ENCODE results near the gene GTF2F2. TPM values are rescaled to one million over a fixed set of nuclear protein-coding genes. Genes with fewer than 3 reads are reported as not detected.

Gene GTF2F2
- total RNA-seq, 1 experiment from 2014 or later, result 28.0 TPM

- DNase-seq, result peak in 1 of 2 experiments; percentile 70
- Histone ChIP-seq H3K27me3 (no peaks in the 10 kb centered on the region), H3K4me3 (no peak overlapping the region), H3K27ac (peak overlapping the region; percentile 21), H3K4me1 (peaks cover 4% of the 10 kb centered on the region), H3K9me3 (replicated peaks) (no peaks in the 10 kb centered on the region), H3K36me3 (peaks cover 5% of the 10 kb centered on the region; the same call in 1 of the 2 replicates)
Observed at GRCh38 chr13:45142440-45143345, 22.4 kb downstream of the GTF2F2 start.

GRCh38 chr13:45143346-45143751, 23.0 kb downstream of the GTF2F2 start:
- Histone ChIP-seq H3K4me3 (no peak overlapping the region), H3K27ac (peak overlapping the region; percentile 21), H3K9me3 (replicated peaks) (no peaks in the 10 kb centered on the region), H3K36me3 (peaks cover under 1% of the 10 kb centered on the region; the same call in 1 of the 2 replicates), H3K27me3 (no peaks in the 10 kb centered on the region), H3K4me1 (peaks cover 4% of the 10 kb centered on the region)
- peak in 1 of 2 experiments; percentile 6 for DNase-seq

GRCh38 chr13:45149964-45150363, 29.7 kb downstream of the GTF2F2 start:
- Histone ChIP-seq H3K27ac (no peak overlapping the region), H3K4me1 (no peaks in the 10 kb centered on the region), H3K4me3 (no peak overlapping the region), H3K36me3 (peaks cover 8% of the 10 kb centered on the region; the same call in 1 of the 2 replicates), H3K9me3 (replicated peaks) (no peaks in the 10 kb centered on the region), H3K27me3 (no peaks in the 10 kb centered on the region)
- DNase-seq, result no peak

- no peak for DNase-seq
- peaks cover 21% of the 10 kb centered on the region for H3K36me3 ChIP-seq
- no peaks in the 10 kb centered on the region for H3K9me3 ChIP-seq (replicated peaks)
- no peak overlapping the region for H3K4me3 ChIP-seq
- no peak overlapping the region for H3K27ac ChIP-seq
- H3K27me3 ChIP-seq, result no peaks in the 10 kb centered on the region
- no peaks in the 10 kb centered on the region for H3K4me1 ChIP-seq
Observed at GRCh38 chr13:45156565-45157361, 36.5 kb downstream of the GTF2F2 start.

GRCh38 chr13:45162194-45162593, 41.9 kb downstream of the GTF2F2 start:
- H3K27me3 ChIP-seq, result no peaks in the 10 kb centered on the region
- H3K9me3 ChIP-seq (replicated peaks), result no peaks in the 10 kb centered on the region
- H3K27ac ChIP-seq, result no peak overlapping the region
- peaks cover 13% of the 10 kb centered on the region for H3K36me3 ChIP-seq
- no peak for DNase-seq
- no peaks in the 10 kb centered on the region for H3K4me1 ChIP-seq
- H3K4me3 ChIP-seq, result no peak overlapping the region

- Histone ChIP-seq H3K4me3 (no peak overlapping the region), H3K9me3 (replicated peaks) (no peaks in the 10 kb centered on the region), H3K36me3 (peaks cover 13% of the 10 kb centered on the region), H3K4me1 (no peaks in the 10 kb centered on the region), H3K27ac (no peak overlapping the region), H3K27me3 (no peaks in the 10 kb centered on the region)
- DNase-seq, result no peak
Observed at GRCh38 chr13:45162821-45163220, 42.5 kb downstream of the GTF2F2 start.

GRCh38 chr13:45166858-45167257, 46.5 kb downstream of the GTF2F2 start:
- 0 out of 2 replicates have a peak, but pooled peaks cover 7% of the 10 kb centered on the region for H3K36me3 ChIP-seq
- DNase-seq, result no peak
- H3K4me3 ChIP-seq, result no peak overlapping the region
- no peak overlapping the region for H3K27ac ChIP-seq
- no peaks in the 10 kb centered on the region for H3K4me1 ChIP-seq
- no peaks in the 10 kb centered on the region; the same call in 1 of the 2 replicates for H3K9me3 ChIP-seq (replicated peaks)
- H3K27me3 ChIP-seq, result no peaks in the 10 kb centered on the region

- H3K36me3 ChIP-seq, result 0 out of 2 replicates have a peak, but pooled peaks cover 7% of the 10 kb centered on the region
- no peaks in the 10 kb centered on the region for H3K4me1 ChIP-seq
- no peak for DNase-seq
- H3K27me3 ChIP-seq, result no peaks in the 10 kb centered on the region
- H3K9me3 ChIP-seq (replicated peaks), result peaks cover 4% of the 10 kb centered on the region
- H3K4me3 ChIP-seq, result no peak overlapping the region
- no peak overlapping the region for H3K27ac ChIP-seq
Observed at GRCh38 chr13:45167611-45168554, 47.6 kb downstream of the GTF2F2 start.

GRCh38 chr13:45168555-45168930, 48.2 kb downstream of the GTF2F2 start:
- no peak for DNase-seq
- H3K4me3 ChIP-seq, result no peak overlapping the region
- H3K36me3 ChIP-seq, result 0 out of 2 replicates have a peak, but pooled peaks cover 7% of the 10 kb centered on the region
- no peaks in the 10 kb centered on the region for H3K4me1 ChIP-seq
- H3K9me3 ChIP-seq (replicated peaks), result peaks cover 4% of the 10 kb centered on the region
- H3K27ac ChIP-seq, result no peak overlapping the region
- no peaks in the 10 kb centered on the region for H3K27me3 ChIP-seq

- H3K27me3 ChIP-seq, result no peaks in the 10 kb centered on the region
- H3K36me3 ChIP-seq, result peaks cover 7% of the 10 kb centered on the region; the same call in 1 of the 2 replicates
- H3K4me1 ChIP-seq, result peaks cover 11% of the 10 kb centered on the region
- no peak overlapping the region for H3K27ac ChIP-seq
- DNase-seq, result no peak
- H3K9me3 ChIP-seq (replicated peaks), result peaks cover 4% of the 10 kb centered on the region
- no peak overlapping the region for H3K4me3 ChIP-seq
Observed at GRCh38 chr13:45174478-45174877, 54.2 kb downstream of the GTF2F2 start.

- peak; percentile 38 to 52 for DNase-seq
- Histone ChIP-seq H3K36me3 (peaks cover 6% of the 10 kb centered on the region; the same call in 1 of the 2 replicates), H3K4me3 (no peak overlapping the region), H3K27ac (peak overlapping the region; percentile 14; the same call in 1 of the 2 replicates), H3K9me3 (replicated peaks) (no peaks in the 10 kb centered on the region), H3K27me3 (no peaks in the 10 kb centered on the region), H3K4me1 (peaks cover 13% of the 10 kb centered on the region)
Observed at GRCh38 chr13:45178349-45179162, 58.2 kb downstream of the GTF2F2 start.

GRCh38 chr13:45179428-45179827, 59.1 kb downstream of the GTF2F2 start:
- peak in 1 of 2 experiments; percentile 13 for DNase-seq
- Histone ChIP-seq H3K4me3 (no peak overlapping the region), H3K36me3 (peaks cover 6% of the 10 kb centered on the region; the same call in 1 of the 2 replicates), H3K4me1 (peaks cover 13% of the 10 kb centered on the region), H3K27me3 (no peaks in the 10 kb centered on the region), H3K9me3 (replicated peaks) (no peaks in the 10 kb centered on the region), H3K27ac (no peak overlapping the region; the same call in 1 of the 2 replicates)

- no peak overlapping the region for H3K27ac ChIP-seq
- peaks cover 13% of the 10 kb centered on the region for H3K4me1 ChIP-seq
- no peaks in the 10 kb centered on the region for H3K9me3 ChIP-seq (replicated peaks)
- DNase-seq, result no peak
- no peak overlapping the region for H3K4me3 ChIP-seq
- H3K36me3 ChIP-seq, result peaks cover 6% of the 10 kb centered on the region; the same call in 1 of the 2 replicates
- H3K27me3 ChIP-seq, result no peaks in the 10 kb centered on the region
Observed at GRCh38 chr13:45180303-45180702, 60.0 kb downstream of the GTF2F2 start.

Measured in SJCRH30 (cell line).